HL-60 (cell line): ENCODE results near the gene GAK.

ENCODE experiments used
- CTCF ChIP-seq: IDR thresholded peaks from one replicate; pipeline ENCODE4 v1.5.1; 2011; ENCODE audit warnings: low read length, control low read depth, inconsistent platforms; ENCODE audit not compliant: insufficient read depth
- POLR2AphosphoS5 ChIP-seq: IDR thresholded peaks from 2 replicates; pipeline ENCODE4 v1.6.1; 2012; ENCODE audit warnings: low read depth
- REST ChIP-seq: IDR thresholded peaks from 2 replicates; pipeline ENCODE4 v1.6.1; 2012; ENCODE audit warnings: low read depth; ENCODE audit not compliant: insufficient replicate concordance

GRCh38 chr4:914531-914930, 17.6 kb downstream of the GAK start:
- TF ChIP-seq POLR2AphosphoS5 (no peak), REST (no peak), CTCF (no peak)
